ENCODE measurements around the gene NPAS1. TPM values are rescaled to one million over a fixed set of nuclear protein-coding genes. Genes with fewer than 3 reads are reported as not detected.

Gene NPAS1
- total RNA-seq, 2 experiments from 2014 or later: 3.4 to 8.4 TPM

GRCh38 chr19:47035127-47036096 lies 15.8 kb downstream of the NPAS1 start:
- BruUV-seq (replicated peaks): TSS peak; percentile 79
- CTCF ChIA-PET (ENCODE audit: unreplicated experiment): interaction anchor here (0.6 kb wide), 1 partner anchor 16 kb away, joined by 3 read pairs; no protein-coding TSS in a partner anchor
- Histone ChIP-seq H3K27ac (ENCODE audit: low read depth, low read length, poor library complexity, severe bottlenecking) (peak overlapping the region; percentile 86), H3K4me1 (ENCODE audit: insufficient read depth, low read length, poor library complexity, severe bottlenecking) (peaks cover 20% of the 10 kb centered on the region), H3K4me3 (ENCODE audit: low read depth, low read length, poor library complexity, severe bottlenecking) (peak overlapping the region; percentile 70), H3K9me3 (ENCODE audit: low read length) (no peaks in the 10 kb centered on the region), H4K20me1 (ENCODE audit: insufficient read depth, low read length) (no peaks in the 10 kb centered on the region), H3K36me3 (ENCODE audit: insufficient read depth, low read length) (no peaks in the 10 kb centered on the region), H3K4me2 (ENCODE audit: low read length) (peak overlapping the region; percentile 91), H3K79me2 (ENCODE audit: insufficient read depth, low read depth, low read length) (no peaks in the 10 kb centered on the region), H2AFZ (ENCODE audit: low read length) (peak overlapping the region; percentile 89), H3K9me2 (ENCODE audit: insufficient read depth, low read length) (no peaks in the 10 kb centered on the region)
- peak; percentile 92 for TF ChIP-seq CTCF (conservative IDR thresholded peaks at IDR 0.05; ENCODE audit: low read length)
- no peak for TF ChIP-seq EZH2phosphoT487 (IDR thresholded peaks at IDR 0.05; ENCODE audit: borderline replicate concordance, low read depth, low read length)
- peak; percentile 93 for DNase-seq (ENCODE audit: low spot score)
- POLR2A ChIA-PET: interaction anchor here (0.9 to 1.0 kb wide), 3 partner anchors 21 to 224 kb away, joined by 3 read pairs; partner anchors contain the start of gene ZC3H4
- intact Hi-C loops (cut with micrococcal nuclease; ENCODE audit: unreplicated experiment): loop anchor here (1.0 kb wide), 1 partner anchor 179 kb away; no protein-coding TSS in a partner anchor

DNA sequence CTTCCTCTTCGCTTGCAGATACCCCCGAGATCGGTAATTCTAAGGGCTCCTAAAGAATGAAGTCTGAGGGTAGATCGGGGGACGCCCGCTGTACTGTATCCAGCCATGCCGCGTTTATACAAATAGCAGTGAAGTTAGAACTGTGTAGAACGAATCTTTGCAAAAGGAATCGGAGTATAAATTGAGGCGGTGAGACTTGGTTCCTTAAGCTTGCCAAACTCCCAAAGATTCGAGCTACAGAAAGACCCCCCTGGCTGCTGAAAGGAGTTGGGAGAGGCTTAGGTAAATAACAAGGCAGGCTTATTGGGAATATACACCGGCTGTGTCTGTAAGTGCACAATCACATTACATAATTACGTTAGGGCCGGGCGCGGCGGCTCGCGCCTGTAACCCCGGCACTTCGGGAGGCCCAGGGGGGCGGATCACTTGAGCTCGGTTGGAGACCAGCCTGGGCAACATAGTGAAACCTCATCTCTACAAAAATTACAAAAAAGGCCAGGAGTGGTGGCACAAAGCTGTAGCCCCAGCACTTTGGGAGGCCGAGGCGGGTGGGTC lies 16.5 kb downstream of the NPAS1 start:
- DNase-seq (ENCODE audit: low spot score): no peak
- TF ChIP-seq EZH2phosphoT487 (IDR thresholded peaks at IDR 0.05; ENCODE audit: borderline replicate concordance, low read depth, low read length): no peak
- peak; percentile 51; the same call in 1 of the 2 replicates for TF ChIP-seq CTCF (conservative IDR thresholded peaks at IDR 0.05; ENCODE audit: low read length)

More for the DNA sequence above, 16.5 kb downstream of the NPAS1 start:
- H3K36me3 ChIP-seq (ENCODE audit: insufficient read depth, low read length): no peaks in the 10 kb centered on the region
- H3K4me3 ChIP-seq (ENCODE audit: low read depth, low read length, poor library complexity, severe bottlenecking): peak overlapping the region; percentile 70
- ChIA-PET POLR2A (interaction anchor here (1.0 kb wide), 2 partner anchors 77 to 130 kb away, joined by 3 read pairs; partner anchors contain the start of gene ZC3H4), CTCF (ENCODE audit: unreplicated experiment) (no interaction called here)
- no peaks in the 10 kb centered on the region for H3K9me3 ChIP-seq (ENCODE audit: low read length)
- H2AFZ ChIP-seq (ENCODE audit: low read length): peak overlapping the region; percentile 89; the same call in 1 of the 2 replicates
- BruUV-seq (replicated peaks): no TSS peak
- intact Hi-C loops (cut with micrococcal nuclease; ENCODE audit: unreplicated experiment): no loop called here
- H3K27ac ChIP-seq (ENCODE audit: low read depth, low read length, poor library complexity, severe bottlenecking): peak overlapping the region; percentile 86
- H3K9me2 ChIP-seq (ENCODE audit: insufficient read depth, low read length): no peaks in the 10 kb centered on the region
- H4K20me1 ChIP-seq (ENCODE audit: insufficient read depth, low read length): no peaks in the 10 kb centered on the region
- no peaks in the 10 kb centered on the region for H3K79me2 ChIP-seq (ENCODE audit: insufficient read depth, low read depth, low read length)
- peak overlapping the region; percentile 91 for H3K4me2 ChIP-seq (ENCODE audit: low read length)
- peaks cover 20% of the 10 kb centered on the region for H3K4me1 ChIP-seq (ENCODE audit: insufficient read depth, low read length, poor library complexity, severe bottlenecking)

Data from OCI-LY7 (cell line).